ENCODE data around the gene OR5AC2.
A peak's percentile ranks its signal among the peaks of the same experiment; 100 is the strongest.

Gene OR5AC2

GRCh38 chr3:98086873-98087272 lies at the start of gene OR5AC2:
TSS of gene OR5AC2 (plus strand) at chr3:98087173. CDS start at chr3:98087173, 0 bp downstream.
- H3K36me3 ChIP-seq (ENCODE audit: control insufficient read depth, insufficient read depth, low read length, severe bottlenecking) = no peaks in the 10 kb centered on the region

GRCh38 chr3:98038286-98038685 lies 48.7 kb upstream of the OR5AC2 start:
- no peak for DNase-seq (ENCODE audit: low read depth)
- H3K4me3 ChIP-seq (ENCODE audit: low read length) = no peak overlapping the region
- peaks cover 5% of the 10 kb centered on the region for H3K9me3 ChIP-seq (ENCODE audit: control insufficient read depth, low read length)
- peaks cover 7% of the 10 kb centered on the region for H3K4me1 ChIP-seq (ENCODE audit: control insufficient read depth, insufficient read depth, low read length)
- no peaks in the 10 kb centered on the region for H3K36me3 ChIP-seq (ENCODE audit: control insufficient read depth, insufficient read depth, low read length, severe bottlenecking)
- H3K9ac ChIP-seq (ENCODE audit: low read length) = no peak overlapping the region
- H3K27me3 ChIP-seq (replicated peaks; ENCODE audit: control insufficient read depth, insufficient read depth, low read length) = peaks cover 4% of the 10 kb centered on the region

More at GRCh38 chr3:98086873-98087272, at the start of gene OR5AC2:
- no peak for DNase-seq (ENCODE audit: low read depth)
- Histone ChIP-seq H3K4me1 (ENCODE audit: control insufficient read depth, insufficient read depth, low read length) (no peaks in the 10 kb centered on the region), H3K9me3 (ENCODE audit: control insufficient read depth, low read length) (no peaks in the 10 kb centered on the region), H3K27me3 (replicated peaks; ENCODE audit: control insufficient read depth, insufficient read depth, low read length) (no peaks in the 10 kb centered on the region), H3K9ac (ENCODE audit: low read length) (no peak within 1 kb of the TSS), H3K4me3 (ENCODE audit: low read length) (no peak within 1 kb of the TSS)

GRCh38 chr3:98038876-98039275 lies 48.1 kb upstream of the OR5AC2 start:
- peak overlapping the region; percentile 78 for H3K4me3 ChIP-seq (ENCODE audit: low read length)

GRCh38 chr3:98039322-98040024 lies 47.5 kb upstream of the OR5AC2 start:
- Histone ChIP-seq H3K9ac (ENCODE audit: low read length) (no peak overlapping the region), H3K27me3 (replicated peaks; ENCODE audit: control insufficient read depth, insufficient read depth, low read length) (no peaks in the 10 kb centered on the region)

More at GRCh38 chr3:98038876-98039275, 48.1 kb upstream of the OR5AC2 start:
- DNase-seq (ENCODE audit: low read depth) = no peak
- Histone ChIP-seq H3K9me3 (ENCODE audit: control insufficient read depth, low read length) (peaks cover 5% of the 10 kb centered on the region), H3K9ac (ENCODE audit: low read length) (no peak overlapping the region), H3K4me1 (ENCODE audit: control insufficient read depth, insufficient read depth, low read length) (peaks cover 7% of the 10 kb centered on the region), H3K36me3 (ENCODE audit: control insufficient read depth, insufficient read depth, low read length, severe bottlenecking) (no peaks in the 10 kb centered on the region), H3K27me3 (replicated peaks; ENCODE audit: control insufficient read depth, insufficient read depth, low read length) (peaks cover under 1% of the 10 kb centered on the region)

GRCh38 chr3:98041350-98041749 lies 45.6 kb upstream of the OR5AC2 start:
- peaks cover 7% of the 10 kb centered on the region for H3K4me1 ChIP-seq (ENCODE audit: control insufficient read depth, insufficient read depth, low read length)
- no peak overlapping the region for H3K9ac ChIP-seq (ENCODE audit: low read length)
- H3K4me3 ChIP-seq (ENCODE audit: low read length) = no peak overlapping the region
- no peaks in the 10 kb centered on the region for H3K36me3 ChIP-seq (ENCODE audit: control insufficient read depth, insufficient read depth, low read length, severe bottlenecking)
- no peak for DNase-seq (ENCODE audit: low read depth)
- no peaks in the 10 kb centered on the region for H3K27me3 ChIP-seq (replicated peaks; ENCODE audit: control insufficient read depth, insufficient read depth, low read length)
- H3K9me3 ChIP-seq (ENCODE audit: control insufficient read depth, low read length) = peaks cover 5% of the 10 kb centered on the region

More at GRCh38 chr3:98039322-98040024, 47.5 kb upstream of the OR5AC2 start:
- peak overlapping the region; percentile 78 for H3K4me3 ChIP-seq (ENCODE audit: low read length)
- DNase-seq (ENCODE audit: low read depth) = peak; percentile 89
- H3K4me1 ChIP-seq (ENCODE audit: control insufficient read depth, insufficient read depth, low read length) = peaks cover 7% of the 10 kb centered on the region
- H3K36me3 ChIP-seq (ENCODE audit: control insufficient read depth, insufficient read depth, low read length, severe bottlenecking) = no peaks in the 10 kb centered on the region
- peaks cover 5% of the 10 kb centered on the region for H3K9me3 ChIP-seq (ENCODE audit: control insufficient read depth, low read length)

GRCh38 chr3:98048586-98048985 lies 38.4 kb upstream of the OR5AC2 start:
- H3K9ac ChIP-seq (ENCODE audit: low read length) = no peak overlapping the region
- H3K27me3 ChIP-seq (replicated peaks; ENCODE audit: control insufficient read depth, insufficient read depth, low read length) = peaks cover 11% of the 10 kb centered on the region
- no peaks in the 10 kb centered on the region for H3K36me3 ChIP-seq (ENCODE audit: control insufficient read depth, insufficient read depth, low read length, severe bottlenecking)
- no peaks in the 10 kb centered on the region for H3K9me3 ChIP-seq (ENCODE audit: control insufficient read depth, low read length)
- no peak for DNase-seq (ENCODE audit: low read depth)
- no peak overlapping the region for H3K4me3 ChIP-seq (ENCODE audit: low read length)
- H3K4me1 ChIP-seq (ENCODE audit: control insufficient read depth, insufficient read depth, low read length) = no peaks in the 10 kb centered on the region

- no peak overlapping the region for H3K4me3 ChIP-seq (ENCODE audit: low read length)
- no peaks in the 10 kb centered on the region for H3K9me3 ChIP-seq (ENCODE audit: control insufficient read depth, low read length)
- H3K36me3 ChIP-seq (ENCODE audit: control insufficient read depth, insufficient read depth, low read length, severe bottlenecking) = no peaks in the 10 kb centered on the region
- no peak overlapping the region for H3K9ac ChIP-seq (ENCODE audit: low read length)
- DNase-seq (ENCODE audit: low read depth) = no peak
- peaks cover 11% of the 10 kb centered on the region for H3K27me3 ChIP-seq (replicated peaks; ENCODE audit: control insufficient read depth, insufficient read depth, low read length)
- H3K4me1 ChIP-seq (ENCODE audit: control insufficient read depth, insufficient read depth, low read length) = no peaks in the 10 kb centered on the region
These were observed 37.7 kb upstream of the OR5AC2 start for GRCh38 chr3:98049271-98049670.

- no peak overlapping the region for H3K9ac ChIP-seq (ENCODE audit: low read length)
- peaks cover 3% of the 10 kb centered on the region for H3K9me3 ChIP-seq (ENCODE audit: control insufficient read depth, low read length)
- no peak overlapping the region for H3K4me3 ChIP-seq (ENCODE audit: low read length)
- H3K4me1 ChIP-seq (ENCODE audit: control insufficient read depth, insufficient read depth, low read length) = peaks cover 5% of the 10 kb centered on the region
- no peak for DNase-seq (ENCODE audit: low read depth)
- no peaks in the 10 kb centered on the region for H3K36me3 ChIP-seq (ENCODE audit: control insufficient read depth, insufficient read depth, low read length, severe bottlenecking)
- no peaks in the 10 kb centered on the region for H3K27me3 ChIP-seq (replicated peaks; ENCODE audit: control insufficient read depth, insufficient read depth, low read length)
These were observed 30.9 kb upstream of the OR5AC2 start for GRCh38 chr3:98056035-98056434.

GRCh38 chr3:98057631-98058030 lies 29.3 kb upstream of the OR5AC2 start:
- Histone ChIP-seq H3K27me3 (replicated peaks; ENCODE audit: control insufficient read depth, insufficient read depth, low read length) (no peaks in the 10 kb centered on the region), H3K9me3 (ENCODE audit: control insufficient read depth, low read length) (peaks cover 3% of the 10 kb centered on the region), H3K4me3 (ENCODE audit: low read length) (no peak overlapping the region), H3K9ac (ENCODE audit: low read length) (no peak overlapping the region), H3K4me1 (ENCODE audit: control insufficient read depth, insufficient read depth, low read length) (peaks cover 5% of the 10 kb centered on the region), H3K36me3 (ENCODE audit: control insufficient read depth, insufficient read depth, low read length, severe bottlenecking) (no peaks in the 10 kb centered on the region)
- DNase-seq (ENCODE audit: low read depth) = no peak

GRCh38 chr3:98058244-98058960 lies 28.6 kb upstream of the OR5AC2 start:
- Histone ChIP-seq H3K4me3 (ENCODE audit: low read length) (no peak overlapping the region), H3K9ac (ENCODE audit: low read length) (no peak overlapping the region), H3K9me3 (ENCODE audit: control insufficient read depth, low read length) (peaks cover 3% of the 10 kb centered on the region), H3K4me1 (ENCODE audit: control insufficient read depth, insufficient read depth, low read length) (peaks cover 5% of the 10 kb centered on the region), H3K36me3 (ENCODE audit: control insufficient read depth, insufficient read depth, low read length, severe bottlenecking) (no peaks in the 10 kb centered on the region), H3K27me3 (replicated peaks; ENCODE audit: control insufficient read depth, insufficient read depth, low read length) (no peaks in the 10 kb centered on the region)
- no peak for DNase-seq (ENCODE audit: low read depth)

- Histone ChIP-seq H3K27me3 (replicated peaks; ENCODE audit: control insufficient read depth, insufficient read depth, low read length) (no peaks in the 10 kb centered on the region), H3K9ac (ENCODE audit: low read length) (no peak overlapping the region), H3K36me3 (ENCODE audit: control insufficient read depth, insufficient read depth, low read length, severe bottlenecking) (no peaks in the 10 kb centered on the region), H3K9me3 (ENCODE audit: control insufficient read depth, low read length) (no peaks in the 10 kb centered on the region), H3K4me3 (ENCODE audit: low read length) (no peak overlapping the region), H3K4me1 (ENCODE audit: control insufficient read depth, insufficient read depth, low read length) (no peaks in the 10 kb centered on the region)
- DNase-seq (ENCODE audit: low read depth) = no peak
These were observed 18.1 kb upstream of the OR5AC2 start for GRCh38 chr3:98068824-98069223.

Measured in adipocyte (in vitro differentiated cells).